ENCODE results near the gene SLC7A6.

The SLC7A6 gene

DNA sequence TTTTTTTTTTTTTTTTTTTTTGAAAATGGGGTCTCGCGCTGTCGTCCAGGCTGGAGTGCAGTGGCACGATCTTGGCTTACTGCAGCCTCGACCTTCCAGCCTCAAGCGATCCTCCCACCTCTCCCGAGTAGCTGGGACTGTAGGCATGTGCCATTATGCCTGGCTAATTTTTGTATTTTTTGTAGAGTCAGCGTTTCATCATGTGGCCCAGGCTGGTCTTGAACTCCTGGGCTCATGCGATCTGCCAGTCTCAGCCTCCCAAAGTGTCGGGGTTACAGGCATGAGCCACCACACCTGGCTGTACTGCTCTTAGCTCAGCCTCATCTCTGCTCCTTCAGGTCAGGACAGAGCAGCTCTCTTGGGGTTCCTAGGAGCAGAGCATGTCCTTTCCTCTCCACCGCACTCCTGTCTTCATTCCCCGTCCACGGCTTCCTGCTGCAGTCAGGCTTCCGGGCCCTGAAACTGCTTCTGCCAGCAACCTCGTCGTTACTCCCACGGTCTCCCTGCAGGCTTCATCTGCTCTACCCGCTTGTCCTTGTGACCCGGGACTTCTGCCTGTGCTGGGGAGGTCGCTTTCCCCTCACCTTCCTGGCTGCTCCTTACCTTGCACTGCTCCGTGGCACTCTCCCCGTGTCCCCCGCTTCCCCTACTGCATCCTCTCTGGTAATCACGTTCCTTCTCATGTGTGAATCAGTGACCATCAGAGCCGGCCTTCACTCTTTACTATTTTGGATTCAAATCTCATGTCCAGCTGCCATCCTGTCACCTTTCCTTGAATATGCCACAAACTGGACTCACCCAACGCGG is 84.5 kb downstream of the SLC7A6 start:
- DNase-seq: no peak

DNA sequence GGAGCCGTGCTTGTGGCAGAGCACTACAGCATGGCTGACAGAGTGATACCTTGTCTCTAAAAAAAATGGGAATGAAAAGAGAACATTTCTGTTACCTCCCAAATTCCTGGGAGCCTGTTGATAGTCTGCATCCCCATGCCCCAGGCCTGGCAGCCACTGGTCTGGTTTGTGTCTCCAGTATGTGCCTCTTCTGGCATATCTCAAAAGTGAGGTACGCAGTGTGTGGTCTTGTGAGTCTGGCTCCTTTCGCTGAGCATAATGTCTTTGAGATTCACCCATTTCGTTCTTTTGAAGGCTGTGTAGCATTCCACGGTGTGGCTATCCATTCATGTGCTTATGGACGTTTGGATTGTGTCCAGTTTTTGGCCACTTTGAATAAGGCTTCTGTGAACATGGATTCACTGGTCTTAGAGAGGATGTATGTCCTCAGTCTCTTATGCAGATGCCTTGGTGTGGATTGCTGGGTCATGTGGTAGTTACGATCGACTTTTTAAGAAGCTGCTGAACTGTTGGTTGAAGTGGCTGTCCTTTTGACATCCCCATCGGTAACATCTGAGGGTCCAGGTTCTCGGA is 85.6 kb downstream of the SLC7A6 start:
- DNase-seq: no peak

DNA sequence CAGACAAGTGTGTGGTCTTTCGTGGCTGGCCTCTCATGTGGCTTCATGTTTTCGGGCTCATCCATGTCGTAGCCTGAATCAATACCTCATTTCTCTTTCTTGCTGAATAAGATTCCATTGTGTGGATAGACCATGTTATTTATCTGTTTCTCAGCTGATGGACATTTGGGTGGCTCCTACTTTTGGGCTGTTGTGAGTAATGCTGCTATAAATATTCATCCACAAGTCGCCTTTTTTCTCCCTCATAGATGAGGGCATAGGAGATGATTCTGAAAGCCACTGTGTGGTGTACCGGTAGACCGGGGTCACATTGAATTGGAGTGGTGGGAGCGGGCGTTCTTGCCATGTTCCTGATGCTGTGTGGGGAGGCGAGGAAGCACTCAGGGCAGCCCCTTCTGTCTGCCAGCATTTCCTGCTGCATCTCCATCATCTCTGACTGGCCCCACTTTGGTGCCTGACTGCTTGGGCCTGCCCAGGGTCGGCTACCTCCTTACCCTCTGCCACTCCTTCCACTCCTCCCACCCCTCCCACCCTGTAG is 86.6 kb downstream of the SLC7A6 start:
- no peak for DNase-seq

All from CD4-positive, alpha-beta T cell treated with Interferon gamma for 1 hour (primary cell).